ENCODE data around the gene CDYL2. TPM values are rescaled to one million over a fixed set of nuclear protein-coding genes. Genes with fewer than 3 reads are reported as not detected.

Gene CDYL2
- total and polyA plus RNA-seq, 2 experiments from 2014 or later = 0.74 to 0.95 TPM

- Histone ChIP-seq H3K36me3 (no peaks in the 10 kb centered on the region), H3K27me3 (no peaks in the 10 kb centered on the region), H3K4me3 (no peak overlapping the region), H3K9me3 (ENCODE audit: low read depth) (no peaks in the 10 kb centered on the region), H3K4me1 (ENCODE audit: low read depth) (no peaks in the 10 kb centered on the region), H3K27ac (no peak overlapping the region)
- no peak for TF ChIP-seq CTCF (IDR thresholded peaks at IDR 0.05; ENCODE audit: low read depth, low read length)
- DNase-seq (ENCODE audit: low read depth in 1 of 2, low spot score in 1 of 2) = no peak
Measured at GRCh38 chr16:80846680-80847079, 42.3 kb upstream of the CDYL2 start.

- Histone ChIP-seq H3K27ac (no peak overlapping the region), H3K4me1 (ENCODE audit: low read depth) (no peaks in the 10 kb centered on the region), H3K36me3 (no peaks in the 10 kb centered on the region), H3K9me3 (ENCODE audit: low read depth) (no peaks in the 10 kb centered on the region), H3K4me3 (no peak overlapping the region), H3K27me3 (no peaks in the 10 kb centered on the region)
- TF ChIP-seq CTCF (IDR thresholded peaks at IDR 0.05; ENCODE audit: low read depth, low read length) = no peak
- DNase-seq (ENCODE audit: low read depth in 1 of 2, low spot score in 1 of 2) = no peak
Measured at GRCh38 chr16:80846275-80846674, 41.9 kb upstream of the CDYL2 start.

- H3K27ac ChIP-seq = no peak overlapping the region
- TF ChIP-seq CTCF (IDR thresholded peaks at IDR 0.05; ENCODE audit: low read depth, low read length) = no peak
Measured at GRCh38 chr16:80844395-80844794, 40.0 kb upstream of the CDYL2 start.

GRCh38 chr16:80841231-80841630 is 36.8 kb upstream of the CDYL2 start:
- no peak for TF ChIP-seq CTCF (IDR thresholded peaks at IDR 0.05; ENCODE audit: low read depth, low read length)
- no peaks in the 10 kb centered on the region for H3K36me3 ChIP-seq
- H3K9me3 ChIP-seq (ENCODE audit: low read depth) = no peaks in the 10 kb centered on the region
- no peaks in the 10 kb centered on the region for H3K27me3 ChIP-seq
- no peaks in the 10 kb centered on the region for H3K4me1 ChIP-seq (ENCODE audit: low read depth)
- no peak for DNase-seq (ENCODE audit: low read depth in 1 of 2, low spot score in 1 of 2)
- H3K27ac ChIP-seq = no peak overlapping the region
- H3K4me3 ChIP-seq = no peak overlapping the region

More at GRCh38 chr16:80844395-80844794, 40.0 kb upstream of the CDYL2 start:
- no peaks in the 10 kb centered on the region for H3K9me3 ChIP-seq (ENCODE audit: low read depth)
- H3K27me3 ChIP-seq = no peaks in the 10 kb centered on the region
- no peak overlapping the region for H3K4me3 ChIP-seq
- no peaks in the 10 kb centered on the region for H3K4me1 ChIP-seq (ENCODE audit: low read depth)
- DNase-seq (ENCODE audit: low read depth in 1 of 2, low spot score in 1 of 2) = no peak
- no peaks in the 10 kb centered on the region for H3K36me3 ChIP-seq

GRCh38 chr16:80837533-80838147 is 33.2 kb upstream of the CDYL2 start:
- no peak for DNase-seq (ENCODE audit: low read depth in 1 of 2, low spot score in 1 of 2)
- no peak for TF ChIP-seq CTCF (IDR thresholded peaks at IDR 0.05; ENCODE audit: low read depth, low read length)
- Histone ChIP-seq H3K27me3 (no peaks in the 10 kb centered on the region), H3K36me3 (no peaks in the 10 kb centered on the region), H3K4me1 (ENCODE audit: low read depth) (no peaks in the 10 kb centered on the region), H3K4me3 (no peak overlapping the region), H3K27ac (no peak overlapping the region), H3K9me3 (ENCODE audit: low read depth) (no peaks in the 10 kb centered on the region)

All from cardiac muscle cell (in vitro differentiated cells and primary cell).